AG04449 (cell line): ENCODE results near the gene CAMP.

Source experiments
- CTCF ChIA-PET: fragments of 350-600 bp; formaldehyde crosslinking; extraction: SDS; loops from one replicate; lab custom pipeline; 2021; ENCODE audit warnings: antibody characterized with exemption; lab: Yijun Ruan, JAX
- POLR2A ChIA-PET: fragments of 400-600, 350-600 bp; formaldehyde crosslinking; extraction: SDS; loops from one replicate; lab custom pipeline; 2020; ENCODE audit warnings: antibody characterized with exemption, inconsistent platforms; lab: Yijun Ruan, JAX
- DNase-seq: peaks from one replicate; pipeline ENCODE4 v3.0.0-alpha.2; 2010; ENCODE audit warnings: low read depth, low spot score
- H3K4me3 ChIP-seq: 2 replicates; pipeline ENCODE4 v1.5.1; 2011; ENCODE audit warnings: low read depth, mild to moderate bottlenecking, control low read depth, low read length
- TF ChIP-seq, protein P1 (sequence below): IDR thresholded peaks from one replicate; pipeline ENCODE4 v1.5.1; 2011; ENCODE audit warnings: mild to moderate bottlenecking, moderate library complexity, low read length, control low read depth, inconsistent platforms; ENCODE audit not compliant: insufficient read depth; ENCODE audit errors: missing control alignments

The CAMP gene

DNA sequence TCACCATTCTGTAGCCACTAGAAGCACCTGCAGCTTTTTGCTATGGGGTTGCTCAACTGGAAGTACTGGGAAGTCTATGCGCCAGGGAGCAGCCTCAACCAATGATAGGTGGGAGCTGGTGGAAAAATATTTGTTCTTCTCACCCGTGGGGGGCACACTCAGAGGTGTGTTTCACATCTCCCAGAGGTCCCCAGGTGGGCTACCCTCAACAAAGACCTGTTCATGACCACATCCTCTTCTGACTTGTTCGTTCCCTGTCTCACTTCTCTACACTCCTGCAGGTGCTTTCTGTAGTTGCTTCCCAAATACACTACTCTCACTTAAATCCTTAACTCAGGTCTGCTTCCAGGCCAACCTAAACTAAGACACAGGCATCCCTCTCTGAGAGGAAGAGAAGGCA is 3.6 kb downstream of the CAMP start:
- CTCF ChIA-PET = interaction anchor here (1.9 kb wide), 1 partner anchor 33 kb away, joined by 6 read pairs; no protein-coding TSS in a partner anchor
- no peak for DNase-seq
- POLR2A ChIA-PET = no interaction called here
- H3K4me3 ChIP-seq = no peak overlapping the region
- TF ChIP-seq, protein P1, sequence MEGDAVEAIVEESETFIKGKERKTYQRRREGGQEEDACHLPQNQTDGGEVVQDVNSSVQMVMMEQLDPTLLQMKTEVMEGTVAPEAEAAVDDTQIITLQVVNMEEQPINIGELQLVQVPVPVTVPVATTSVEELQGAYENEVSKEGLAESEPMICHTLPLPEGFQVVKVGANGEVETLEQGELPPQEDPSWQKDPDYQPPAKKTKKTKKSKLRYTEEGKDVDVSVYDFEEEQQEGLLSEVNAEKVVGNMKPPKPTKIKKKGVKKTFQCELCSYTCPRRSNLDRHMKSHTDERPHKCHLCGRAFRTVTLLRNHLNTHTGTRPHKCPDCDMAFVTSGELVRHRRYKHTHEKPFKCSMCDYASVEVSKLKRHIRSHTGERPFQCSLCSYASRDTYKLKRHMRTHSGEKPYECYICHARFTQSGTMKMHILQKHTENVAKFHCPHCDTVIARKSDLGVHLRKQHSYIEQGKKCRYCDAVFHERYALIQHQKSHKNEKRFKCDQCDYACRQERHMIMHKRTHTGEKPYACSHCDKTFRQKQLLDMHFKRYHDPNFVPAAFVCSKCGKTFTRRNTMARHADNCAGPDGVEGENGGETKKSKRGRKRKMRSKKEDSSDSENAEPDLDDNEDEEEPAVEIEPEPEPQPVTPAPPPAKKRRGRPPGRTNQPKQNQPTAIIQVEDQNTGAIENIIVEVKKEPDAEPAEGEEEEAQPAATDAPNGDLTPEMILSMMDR = no peak

DNA sequence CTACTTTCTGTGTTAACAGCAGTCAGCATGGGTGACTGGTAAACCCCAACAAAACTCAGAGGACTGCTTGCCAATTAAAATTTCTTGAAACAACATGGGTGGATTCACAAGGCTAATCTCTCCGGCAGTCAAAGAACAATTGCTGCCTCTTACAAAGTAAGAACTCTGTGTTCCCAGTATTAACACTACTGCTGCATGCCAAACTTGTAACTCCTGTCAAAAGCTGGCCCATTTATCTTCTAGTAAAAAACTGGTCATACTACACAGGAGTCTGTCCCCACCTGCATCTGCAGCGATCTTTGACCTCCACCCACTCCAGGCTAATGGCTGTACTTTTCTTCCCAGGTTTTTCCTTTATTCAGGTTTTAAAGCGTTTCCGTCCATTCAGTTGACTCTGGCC is 8.9 kb downstream of the CAMP start:
- TF ChIP-seq, protein P1 = no peak
- no peak for DNase-seq
- ChIA-PET CTCF (interaction anchor here (1.0 to 4.2 kb wide), 7 partner anchors 8 to 208 kb away, joined by 3 to 48 read pairs (median 6); partner anchors contain the start of genes CCDC51, TMA7 and ZNF589), POLR2A (no interaction called here)
- H3K4me3 ChIP-seq = no peak overlapping the region

DNA sequence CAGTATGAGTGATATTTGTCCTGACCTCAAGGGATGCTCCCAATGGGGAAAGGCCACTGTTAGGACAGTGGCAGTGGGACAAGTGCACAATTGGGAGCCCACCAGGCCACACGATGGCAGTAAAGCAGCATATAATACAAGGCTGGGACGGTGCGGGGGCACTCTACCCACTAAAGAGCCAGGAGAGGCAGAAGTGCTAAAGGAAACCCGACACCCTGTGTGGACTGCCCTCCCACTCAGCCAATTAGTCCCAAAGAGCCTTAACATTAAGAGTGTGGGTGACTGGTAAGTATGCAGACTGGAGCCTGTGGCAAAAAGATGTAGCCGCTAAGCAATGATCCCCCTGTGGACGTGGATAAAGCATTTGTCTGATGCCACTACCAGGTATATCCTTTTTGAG is 9.4 kb downstream of the CAMP start:
- no peak overlapping the region for H3K4me3 ChIP-seq
- ChIA-PET CTCF (interaction anchor here (1.0 to 4.2 kb wide), 7 partner anchors 8 to 207 kb away, joined by 3 to 48 read pairs (median 6); partner anchors contain the start of genes CCDC51, TMA7 and ZNF589), POLR2A (no interaction called here)
- DNase-seq = no peak
- TF ChIP-seq, protein P1 = peak; percentile 57

DNA sequence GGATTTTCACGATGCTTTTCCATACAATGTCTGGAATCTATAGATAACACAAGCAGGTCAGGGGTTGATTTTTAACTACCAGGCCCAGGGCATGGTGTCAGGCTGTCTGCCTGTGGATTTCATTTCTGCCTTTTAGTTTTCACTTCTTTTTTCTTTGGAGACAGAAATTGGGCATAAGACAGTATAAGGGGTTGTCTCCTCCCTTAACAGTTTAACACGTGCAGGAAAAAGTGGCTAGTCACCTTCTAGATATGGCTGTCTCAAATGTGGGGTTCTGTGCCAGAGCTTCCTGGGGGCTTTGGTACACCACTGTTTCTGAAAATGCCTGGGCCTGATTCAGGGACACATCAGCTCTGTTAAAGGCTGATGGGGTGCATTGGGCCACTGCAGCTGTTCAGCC is 10.2 kb downstream of the CAMP start:
- POLR2A ChIA-PET = no interaction called here
- CTCF ChIA-PET = interaction anchor here (0.7 to 4.2 kb wide), 4 partner anchors 198 to 206 kb away, joined by 3 to 48 read pairs (median 8); partner anchors contain the start of genes CCDC51 and TMA7
- no peak overlapping the region for H3K4me3 ChIP-seq

DNA sequence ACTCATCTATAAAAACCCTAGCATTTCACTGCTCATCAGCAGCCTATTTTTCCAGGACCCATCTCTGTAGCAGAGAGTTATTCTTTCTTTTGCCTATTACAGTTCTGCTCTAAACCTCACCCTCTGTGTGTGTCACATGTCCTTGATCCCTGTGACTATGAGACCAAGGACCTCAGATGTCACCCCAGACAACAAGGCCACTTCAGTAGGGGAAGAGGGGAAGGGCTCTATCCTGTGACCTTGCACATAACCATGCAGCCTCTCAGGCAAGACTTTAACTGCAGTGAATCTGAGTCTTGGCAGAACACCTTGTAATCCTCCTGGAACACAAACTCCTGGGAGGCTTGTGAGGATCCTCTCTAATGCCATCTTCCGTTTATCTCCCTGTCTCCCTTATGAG is 13.2 kb downstream of the CAMP start:
- CTCF ChIA-PET = interaction anchor here (1.2 to 3.5 kb wide), 4 partner anchors 37 to 310 kb away, joined by 4 to 34 read pairs (median 4); no protein-coding TSS in a partner anchor
- POLR2A ChIA-PET = no interaction called here

More for the DNA sequence above, 10.2 kb downstream of the CAMP start:
- TF ChIP-seq, protein P1 = no peak
- no peak for DNase-seq

DNA sequence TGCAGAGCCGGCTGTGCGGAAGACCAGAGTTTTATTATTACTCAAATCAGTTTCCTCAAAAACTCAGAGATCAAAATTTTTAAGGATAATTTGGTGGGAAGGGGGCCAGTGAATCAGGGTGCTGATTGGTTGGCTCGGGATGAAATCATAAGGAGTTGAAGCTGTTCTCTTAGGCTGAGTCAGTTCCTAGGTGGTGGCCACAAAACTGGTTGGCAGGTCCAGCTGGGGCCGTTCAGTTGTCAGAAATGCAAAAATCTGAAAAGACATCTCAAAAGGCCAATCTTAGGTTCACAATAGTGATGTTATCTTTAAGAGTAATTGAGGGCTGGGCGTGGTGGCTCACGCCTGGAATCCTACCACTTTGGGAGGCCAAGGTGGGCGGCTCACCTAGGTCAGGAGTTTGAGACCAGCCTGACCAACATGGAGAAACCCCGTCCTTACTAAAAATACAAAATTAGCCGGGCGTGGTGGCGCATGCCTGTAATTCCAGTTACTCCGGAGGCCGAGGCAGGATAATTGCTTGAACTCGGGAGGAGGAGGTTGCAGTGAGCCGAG is 15.3 kb downstream of the CAMP start:
- CTCF ChIA-PET = interaction anchor here (1.0 to 3.5 kb wide), 4 partner anchors 42 to 198 kb away, joined by 3 to 34 read pairs (median 4); no protein-coding TSS in a partner anchor
- TF ChIP-seq, protein P1 = no peak

More for the DNA sequence above, 13.2 kb downstream of the CAMP start:
- H3K4me3 ChIP-seq = no peak overlapping the region
- TF ChIP-seq, protein P1 = no peak
- no peak for DNase-seq

More for the DNA sequence above, 15.3 kb downstream of the CAMP start:
- POLR2A ChIA-PET = no interaction called here
- no peak for DNase-seq
- no peak overlapping the region for H3K4me3 ChIP-seq
